HepG2 (cell line): ENCODE measurements around the gene IRF6. TPM values are rescaled to one million over a fixed set of nuclear protein-coding genes. Genes with fewer than 3 reads are reported as not detected.
A peak's percentile ranks its signal among the peaks of the same experiment; 100 is the strongest.

Source experiments
- BCL6 ChIP-seq: IDR thresholded peaks from 2 replicates; pipeline ENCODE4 v1.6.1; 2016; ENCODE audit warnings: missing genetic modification reagents, missing compliant biosample characterization
- FOXK1 ChIP-seq: sonication (generic); formaldehyde crosslinking; IDR thresholded peaks from 2 replicates; pipeline ENCODE4 v1.4.0; 2020; ENCODE audit warnings: low read depth, missing genetic modification reagents, borderline replicate concordance
- IKZF4 ChIP-seq: sonication (generic); formaldehyde crosslinking; IDR thresholded peaks from 2 replicates; pipeline ENCODE4 v1.5.1; 2020; ENCODE audit warnings: borderline replicate concordance, mild to moderate bottlenecking, low read depth, missing genetic modification reagents; ENCODE audit errors: not compliant biosample characterization
- JDP2 ChIP-seq: sonication (generic); formaldehyde crosslinking; IDR thresholded peaks from 2 replicates; pipeline ENCODE4 v1.8.1; 2022; ENCODE audit warnings: missing genetic modification reagents, borderline replicate concordance
- MED8 ChIP-seq: sonication (generic); formaldehyde crosslinking; IDR thresholded peaks from 2 replicates; pipeline ENCODE4 v1.8.1; 2023; ENCODE audit warnings: mild to moderate bottlenecking, missing genetic modification reagents; ENCODE audit not compliant: insufficient replicate concordance
- MEIS2 ChIP-seq: sonication (generic); formaldehyde crosslinking; IDR thresholded peaks from 2 replicates; pipeline ENCODE4 v1.9.0; 2021; ENCODE audit warnings: mild to moderate bottlenecking, missing genetic modification reagents
- RFXAP ChIP-seq: sonication (generic); formaldehyde crosslinking; IDR thresholded peaks from 2 replicates; pipeline ENCODE4 v1.4.0; 2020; ENCODE audit warnings: missing genetic modification reagents, borderline replicate concordance
- ZMYM2 ChIP-seq: sonication (generic); formaldehyde crosslinking; IDR thresholded peaks from 2 replicates; pipeline ENCODE4 v1.8.0; 2022; ENCODE audit warnings: mild to moderate bottlenecking, missing genetic modification reagents
- ZNF225 ChIP-seq: sonication (generic); formaldehyde crosslinking; IDR thresholded peaks from 2 replicates; pipeline ENCODE4 v1.4.0; 2020; ENCODE audit warnings: mild to moderate bottlenecking, missing genetic modification reagents
- ZNF274 ChIP-seq: sonication (generic); formaldehyde crosslinking; IDR thresholded peaks from 2 replicates; pipeline ENCODE4 v1.5.1; 2020; ENCODE audit warnings: mild to moderate bottlenecking, missing genetic modification reagents
- ZNF432 ChIP-seq: sonication (generic); formaldehyde crosslinking; IDR thresholded peaks from 2 replicates; pipeline ENCODE4 v1.5.0; 2020; ENCODE audit warnings: missing genetic modification reagents, mild to moderate bottlenecking, borderline replicate concordance
- ZNF614 ChIP-seq: IDR thresholded peaks from 2 replicates; pipeline ENCODE4 v1.6.1; 2018; ENCODE audit warnings: missing biosample characterization, missing genetic modification reagents, inconsistent platforms, borderline replicate concordance
- ZNF782 ChIP-seq: sonication (generic); formaldehyde crosslinking; IDR thresholded peaks from 2 replicates; pipeline ENCODE4 v1.4.0; 2020; ENCODE audit warnings: missing genetic modification reagents, mild to moderate bottlenecking, borderline replicate concordance
- ZNF878 ChIP-seq: sonication (generic); formaldehyde crosslinking; IDR thresholded peaks from 2 replicates; pipeline ENCODE4 v1.8.1; 2023; ENCODE audit warnings: mild to moderate bottlenecking, missing genetic modification reagents, moderate library complexity
- polyA plus RNA-seq, 8 experiments: library from polyadenylated mRNA; depleted of rRNA in 3 of 8; stranded (reverse) in 7 of 8; unstranded in 1 of 8; fragments of >200 nt; fragmentation: Illumina TruSeq in 4 of 8; extraction: Trizol in 4 of 8; gene quantifications; 2 replicates each; pipeline versions ENCODE4 v1.2.1 to v1.2.3, GENCODE V29; 2011 to 2016; ENCODE audit warnings: low read depth in 4 of 8, missing spikeins in 1 of 8, mixed read lengths in 1 of 8; ENCODE audit not compliant: insufficient read depth in 1 of 8
- total RNA-seq, 5 experiments: library from RNA; depleted of rRNA; stranded (reverse); fragments of >200 nt; fragmentation: Illumina TruSeq; extraction: Trizol; gene quantifications; 2 replicates each; pipeline ENCODE4 v1.2.3, GENCODE V29; 2016; ENCODE audit warnings: low read depth in 1 of 5
- TF ChIP-seq, protein P1 (sequence below), 2 experiments: sonication (generic) in 1 of 2; formaldehyde crosslinking in 1 of 2; IDR thresholded peaks; 2 replicates each; pipeline versions ENCODE4 v1.4.0 to v1.6.1; 2016 to 2020; ENCODE audit warnings: borderline replicate concordance in 1 of 2, low read depth in 1 of 2, mild to moderate bottlenecking in 1 of 2, missing genetic modification reagents in 1 of 2

IRF6 gene
- total and polyA plus RNA-seq, 2 of the 13 experiments (the other 11 are each of a cell fraction or from before 2014, with no cell fraction given) = 0.02 TPM; not detected in 1

DNA sequence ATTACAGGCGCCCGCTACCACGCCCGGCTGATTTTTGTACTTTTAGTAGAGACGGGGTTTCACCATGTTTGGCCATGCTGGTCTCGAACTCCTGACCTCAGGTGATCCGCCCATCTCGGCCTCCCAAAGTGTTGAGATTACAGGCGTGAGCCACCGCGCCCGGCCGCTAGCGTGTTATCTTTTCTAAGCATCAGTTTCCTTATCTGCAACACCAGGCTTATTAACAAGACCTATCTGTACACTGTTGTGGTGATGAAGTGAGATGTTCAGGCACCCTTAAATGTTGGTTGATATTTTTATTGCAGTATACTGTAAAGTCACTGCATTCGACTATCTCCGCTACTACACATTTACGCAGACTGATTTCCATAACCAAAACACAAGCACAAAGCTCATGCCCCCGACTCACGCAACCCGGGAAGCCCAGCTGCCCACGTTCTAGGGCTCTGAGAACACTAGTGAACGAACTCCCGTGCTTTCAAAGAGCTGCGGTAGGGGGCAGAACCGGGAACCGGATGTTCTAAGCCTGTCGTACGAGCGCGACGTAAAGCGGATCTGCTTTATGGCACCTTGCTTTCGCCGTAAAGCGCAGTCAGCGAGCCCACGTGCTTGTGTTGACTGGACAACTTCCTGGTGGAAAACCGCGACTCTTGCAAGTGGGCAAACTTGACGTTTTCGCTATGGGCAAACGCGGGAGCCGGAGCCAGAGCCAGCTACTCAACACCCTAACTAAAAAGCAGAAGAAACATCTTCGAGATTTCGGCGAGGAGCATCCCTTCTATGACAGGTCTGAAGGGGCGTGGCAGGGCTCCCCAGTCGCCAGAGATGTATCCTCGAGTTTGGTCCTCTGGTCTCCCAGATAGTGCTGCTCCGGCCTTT, 21.7 kb upstream of the IRF6 start, which contains the start of gene UTP25 (continued):
- TF ChIP-seq ZMYM2 (CRISPR knock-in tag) (peak; percentile 65; the same call in 1 of the 2 replicates), ZNF614 (CRISPR knock-in tag) (peak; percentile 62; the same call in 1 of the 2 replicates), ZNF432 (CRISPR knock-in tag) (no peak), ZNF878 (no peak), MEIS2 (CRISPR knock-in tag) (peak; percentile 75), BCL6 (CRISPR knock-in tag) (no peak; the same call in 1 of the 2 replicates), RFXAP (CRISPR knock-in tag) (peak; percentile 39; the same call in 1 of the 2 replicates), FOXK1 (CRISPR knock-in tag) (peak; percentile 99), MED8 (CRISPR knock-in tag) (peak; percentile 25), ZNF782 (0 out of 2 replicates have a peak, but pooled peaks have one; percentile 39), ZNF274 (CRISPR knock-in tag) (peak; percentile 54), IKZF4 (CRISPR knock-in tag) (no peak), ZNF225 (CRISPR knock-in tag) (no peak), JDP2 (CRISPR knock-in tag) (no peak)
- TF ChIP-seq, protein P1, sequence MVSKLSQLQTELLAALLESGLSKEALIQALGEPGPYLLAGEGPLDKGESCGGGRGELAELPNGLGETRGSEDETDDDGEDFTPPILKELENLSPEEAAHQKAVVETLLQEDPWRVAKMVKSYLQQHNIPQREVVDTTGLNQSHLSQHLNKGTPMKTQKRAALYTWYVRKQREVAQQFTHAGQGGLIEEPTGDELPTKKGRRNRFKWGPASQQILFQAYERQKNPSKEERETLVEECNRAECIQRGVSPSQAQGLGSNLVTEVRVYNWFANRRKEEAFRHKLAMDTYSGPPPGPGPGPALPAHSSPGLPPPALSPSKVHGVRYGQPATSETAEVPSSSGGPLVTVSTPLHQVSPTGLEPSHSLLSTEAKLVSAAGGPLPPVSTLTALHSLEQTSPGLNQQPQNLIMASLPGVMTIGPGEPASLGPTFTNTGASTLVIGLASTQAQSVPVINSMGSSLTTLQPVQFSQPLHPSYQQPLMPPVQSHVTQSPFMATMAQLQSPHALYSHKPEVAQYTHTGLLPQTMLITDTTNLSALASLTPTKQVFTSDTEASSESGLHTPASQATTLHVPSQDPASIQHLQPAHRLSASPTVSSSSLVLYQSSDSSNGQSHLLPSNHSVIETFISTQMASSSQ (IDR thresholded peaks at IDR 0.05; ENCODE audit: low read depth) = no peak
- TF ChIP-seq, protein P1 (CRISPR knock-in tag; IDR thresholded peaks at IDR 0.05; ENCODE audit: borderline replicate concordance) = peak; percentile 72; the same call in 1 of the 2 replicates
- TF ChIP-seq, all 625 proteins: peak for 205
